IMR-90 (cell line): ENCODE data around the gene BCL11B. TPM values are rescaled to one million over a fixed set of nuclear protein-coding genes. Genes with fewer than 3 reads are reported as not detected.

ENCODE experiments used
- ATAC-seq: fragments of 200-7000 bp; cut with Tn5 transposase; 2 replicates; pipeline ENCODE4 v1.9.1; 2020; ENCODE audit warnings: low read depth, mild to moderate bottlenecking, moderate library complexity
- BruUV-seq: library from RNA; stranded (reverse); fragments of 400-500 nt; replicated peaks from 2 replicates; lab custom pipeline; 2021; lab: Mats Ljungman, UMichigan
- CTCF ChIA-PET: fragments of 300-600 bp; formaldehyde crosslinking; extraction: SDS; loops from one replicate; lab custom pipeline; 2021; ENCODE audit warnings: antibody characterized with exemption; lab: Yijun Ruan, JAX
- POLR2A ChIA-PET: fragments of 300-600 bp; sonication (Branson Sonifier 250); formaldehyde crosslinking; loops from one replicate; lab custom pipeline; 2022; ENCODE audit warnings: antibody characterized with exemption; ENCODE audit not compliant: unreplicated experiment; lab: Charles Lee
- DNase-seq: peaks from one replicate; pipeline ENCODE4 v3.0.0; 2013
- H2AFZ ChIP-seq: replicated peaks from 2 replicates; pipeline ENCODE3; 2013; ENCODE audit warnings: low read length, mild to moderate bottlenecking; ENCODE audit not compliant: poor library complexity
- H2AK5ac ChIP-seq: 2 replicates; pipeline ENCODE4 v1.6.1; 2013; ENCODE audit warnings: low read depth, low read length, inconsistent platforms
- H2AK9ac ChIP-seq: replicated peaks from 2 replicates; pipeline ENCODE3; 2013; ENCODE audit warnings: mild to moderate bottlenecking, low read depth, low read length, moderate library complexity; ENCODE audit not compliant: poor library complexity
- H2BK120ac ChIP-seq: 2 replicates; pipeline ENCODE4 v1.6.1; 2013; ENCODE audit warnings: low read depth, low read length, inconsistent platforms
- H2BK15ac ChIP-seq: 3 replicates; pipeline ENCODE4 v1.6.1; 2013; ENCODE audit warnings: low read depth, low read length, inconsistent platforms
- H2BK20ac ChIP-seq: 2 replicates; pipeline ENCODE4 v1.6.1; 2013; ENCODE audit warnings: low read depth, mild to moderate bottlenecking, inconsistent platforms, low read length, moderate library complexity
- H2BK5ac ChIP-seq: 2 replicates; pipeline ENCODE4 v1.6.1; 2013; ENCODE audit warnings: mild to moderate bottlenecking, low read depth, low read length, inconsistent platforms; ENCODE audit not compliant: poor library complexity, severe bottlenecking
- H3K14ac ChIP-seq: replicated peaks from 2 replicates; pipeline ENCODE4 v1.6.1; 2013; ENCODE audit warnings: low read depth, low read length, inconsistent platforms
- H3K18ac ChIP-seq: 2 replicates; pipeline ENCODE4 v1.6.1; 2013; ENCODE audit warnings: low read depth, low read length, control low read depth
- H3K23ac ChIP-seq: 2 replicates; pipeline ENCODE4 v1.6.1; 2013; ENCODE audit warnings: low read depth, low read length, inconsistent platforms
- H3K27ac ChIP-seq: 2 replicates; pipeline ENCODE4 v1.5.1; 2013; ENCODE audit warnings: mild to moderate bottlenecking, control low read depth, low read length; ENCODE audit not compliant: insufficient read depth
- H3K27me3 ChIP-seq: 2 replicates; pipeline ENCODE4 v1.6.1; 2013; ENCODE audit warnings: low read length; ENCODE audit not compliant: control insufficient read depth, insufficient read depth
- H3K36me3 ChIP-seq: 2 replicates; pipeline ENCODE4 v1.6.1; 2013; ENCODE audit warnings: low read length, mixed read lengths; ENCODE audit not compliant: control insufficient read depth, insufficient read depth
- H3K4ac ChIP-seq: 2 replicates; pipeline ENCODE4 v1.6.1; 2013; ENCODE audit warnings: low read depth, low read length, inconsistent platforms
- H3K4me1 ChIP-seq: 2 replicates; pipeline ENCODE4 v1.6.1; 2013; ENCODE audit warnings: low read length, mixed read lengths; ENCODE audit not compliant: control insufficient read depth, insufficient read depth
- H3K4me2 ChIP-seq: 2 replicates; pipeline ENCODE4 v1.6.1; 2013; ENCODE audit warnings: low read depth, mild to moderate bottlenecking, control low read depth, low read length, moderate library complexity
- H3K4me3 ChIP-seq: 2 replicates; pipeline ENCODE4 v1.5.1; 2013; ENCODE audit warnings: low read depth, mild to moderate bottlenecking, control low read depth, low read length, moderate library complexity; ENCODE audit not compliant: insufficient read depth
- H3K56ac ChIP-seq: 2 replicates; pipeline ENCODE4 v1.6.1; 2013; ENCODE audit warnings: low read length, inconsistent platforms; ENCODE audit not compliant: insufficient read depth; ENCODE audit errors: extremely low read depth
- H3K79me1 ChIP-seq, 2 experiments: 2 replicates each; pipeline ENCODE4 v1.6.1; 2013; ENCODE audit warnings: low read length in 2 of 2, inconsistent platforms in 1 of 2, low read depth in 1 of 2
- H3K9ac ChIP-seq: 2 replicates; pipeline ENCODE4 v1.6.1; 2013; ENCODE audit warnings: low read depth, low read length, control low read depth
- H3K9me1 ChIP-seq: 2 replicates; pipeline ENCODE4 v1.6.1; 2013; ENCODE audit warnings: low read length, inconsistent platforms; ENCODE audit not compliant: insufficient read depth
- H3K9me3 ChIP-seq: 2 replicates; pipeline ENCODE4 v1.6.1; 2013; ENCODE audit warnings: low read length; ENCODE audit not compliant: control insufficient read depth, insufficient read depth
- H4K20me1 ChIP-seq: 2 replicates; pipeline ENCODE4 v1.6.1; 2013; ENCODE audit warnings: low read length, inconsistent platforms; ENCODE audit not compliant: insufficient read depth
- H4K5ac ChIP-seq: 2 replicates; pipeline ENCODE4 v1.6.1; 2013; ENCODE audit warnings: mild to moderate bottlenecking, low read depth, low read length, control low read depth
- H4K8ac ChIP-seq, 2 experiments: 2 replicates each; pipeline ENCODE4 v1.6.1; 2013; ENCODE audit warnings: low read depth in 2 of 2, low read length in 2 of 2, control low read depth in 1 of 2, inconsistent platforms in 1 of 2
- H4K91ac ChIP-seq: 2 replicates; pipeline ENCODE4 v1.6.1; 2013; ENCODE audit warnings: low read depth, low read length, inconsistent platforms; ENCODE audit not compliant: insufficient read depth
- BHLHE40 ChIP-seq: fragments of 150-350 bp; IDR thresholded peaks from 2 replicates; pipeline ENCODE4 v1.6.1; 2016; ENCODE audit warnings: mild to moderate bottlenecking, low read depth, low read length
- CEBPB ChIP-seq: IDR thresholded peaks from 2 replicates; pipeline ENCODE4 v1.6.1; 2012; ENCODE audit warnings: low read depth, low read length, improper control_type of control experiment
- CHD1 ChIP-seq: IDR thresholded peaks from 2 replicates; pipeline ENCODE4 v1.6.1; 2012; ENCODE audit warnings: low read depth, low read length, improper control_type of control experiment
- CTCF ChIP-seq: conservative IDR thresholded peaks from 2 replicates; pipeline ENCODE4 v1.5.1; 2012; ENCODE audit warnings: mild to moderate bottlenecking, low read depth, low read length, improper control_type of control experiment
- ELK1 ChIP-seq: fragments of 150-350 bp; IDR thresholded peaks from 2 replicates; pipeline ENCODE4 v1.6.1; 2016; ENCODE audit warnings: low read depth, mild to moderate bottlenecking, low read length, moderate library complexity, borderline replicate concordance
- FOS ChIP-seq: fragments of 150-350 bp; IDR thresholded peaks from 2 replicates; pipeline ENCODE4 v1.6.1; 2016; ENCODE audit warnings: low read depth, low read length
- MAFK ChIP-seq: IDR thresholded peaks from 2 replicates; pipeline ENCODE4 v1.6.1; 2012; ENCODE audit warnings: low read depth, low read length, improper control_type of control experiment
- MAZ ChIP-seq: IDR thresholded peaks from 2 replicates; pipeline ENCODE4 v1.6.1; 2012; ENCODE audit warnings: low read depth, mild to moderate bottlenecking, low read length, improper control_type of control experiment, moderate library complexity, borderline replicate concordance
- MXI1 ChIP-seq: IDR thresholded peaks from 2 replicates; pipeline ENCODE4 v1.6.1; 2012; ENCODE audit warnings: low read depth, mild to moderate bottlenecking, low read length, moderate library complexity, borderline replicate concordance
- NFE2L2 ChIP-seq: fragments of 150-350 bp; IDR thresholded peaks from 2 replicates; pipeline ENCODE4 v1.6.1; 2016; ENCODE audit warnings: low read depth, mild to moderate bottlenecking, low read length
- POLR2A ChIP-seq: IDR thresholded peaks from 2 replicates; pipeline ENCODE4 v1.6.1; 2012; ENCODE audit warnings: mild to moderate bottlenecking, low read depth, low read length
- RAD21 ChIP-seq: IDR thresholded peaks from 2 replicates; pipeline ENCODE4 v1.6.1; 2012; ENCODE audit warnings: low read length, improper control_type of control experiment
- RCOR1 ChIP-seq: IDR thresholded peaks from 2 replicates; pipeline ENCODE4 v1.6.1; 2012; ENCODE audit warnings: mild to moderate bottlenecking, low read length, improper control_type of control experiment; ENCODE audit not compliant: insufficient replicate concordance
- RFX5 ChIP-seq: IDR thresholded peaks from 2 replicates; pipeline ENCODE4 v1.8.0; 2012; ENCODE audit warnings: low read depth, mild to moderate bottlenecking, low read length, moderate library complexity
- SMC3 ChIP-seq: fragments of 150-350 bp; IDR thresholded peaks from 2 replicates; pipeline ENCODE4 v1.6.1; 2016; ENCODE audit warnings: low read depth, mild to moderate bottlenecking, antibody characterized with exemption, low read length, moderate library complexity
- WGBS, 2 experiments: methylation state at CpG; one replicate each; pipeline versions ENCODE4 v1.1.5 to v1.1.7; 2013; ENCODE audit warnings: missing lambda C conversion rate in 2 of 2; ENCODE audit not compliant: insufficient read length in 1 of 2; ENCODE audit errors: extremely low coverage in 2 of 2; 5-methylcytosine and 5-hydroxymethylcytosine counted together
- dilution Hi-C: fragments of 300-500 bp; cut with HindIII; formaldehyde crosslinking; loops from one replicate; pipeline ENCODE4 v1.14.3; 2018; ENCODE audit warnings: low sequenced_read_pairs; ENCODE audit not compliant: unreplicated experiment
- in situ Hi-C: fragments of 300-500 bp; cut with MboI; formaldehyde crosslinking; loops from 3 replicates; pipeline ENCODE4 v1.14.3; 2019; ENCODE audit warnings: low sequenced_read_pairs, inconsistent platforms, mixed read lengths
- intact Hi-C: fragments of 100-400 bp; cut with micrococcal nuclease; formaldehyde crosslinking; loops from 2 replicates; pipeline ENCODE4 v1.10.0; 2022
- polyA plus RNA-seq, 3 experiments: library from polyadenylated mRNA; depleted of rRNA; stranded (reverse); fragments of >200 nt; gene quantifications; 2 replicates each; pipeline ENCODE4 v1.2.3, GENCODE V29; 2012; ENCODE audit warnings: low replicate concordance in 1 of 3
- total RNA-seq: library from RNA; depleted of rRNA; stranded (reverse); fragments of >200 nt; gene quantifications from 2 replicates; pipeline ENCODE4 v1.2.3, GENCODE V29; 2012
- TF ChIP-seq, protein P1 (sequence below): fragments of 150-350 bp; IDR thresholded peaks from 2 replicates; pipeline ENCODE4 v1.6.1; 2017; ENCODE audit warnings: mild to moderate bottlenecking, antibody characterized with exemption, low read length, low read depth

BCL11B gene
- total and polyA plus RNA-seq, 2 of the 4 experiments (the other 2 are of a cell fraction), result under 0.01 TPM; not detected in 1

- dilution Hi-C loops (no loop called here), in situ Hi-C loops (no loop called here), intact Hi-C loops (no loop called here)
- Histone ChIP-seq H3K18ac (no peak overlapping the region), H4K91ac (no peak overlapping the region), H3K9me3 (peaks cover 29% of the 10 kb centered on the region), H3K23ac (no peak overlapping the region), H3K27ac (no peak overlapping the region), H3K4me1 (no peaks in the 10 kb centered on the region), H4K8ac (no peak overlapping the region), H3K14ac (no peak overlapping the region), H2BK5ac (no peak overlapping the region), H2BK20ac (no peak overlapping the region), H3K9ac (no peak overlapping the region), H3K9me1 (no peaks in the 10 kb centered on the region), H4K20me1 (no peaks in the 10 kb centered on the region), H3K4ac (no peak overlapping the region), H2AK9ac (no peak overlapping the region), H3K27me3 (no peaks in the 10 kb centered on the region), H2AFZ (no peak overlapping the region), H2AK5ac (no peak overlapping the region), H3K56ac (no peak overlapping the region), H4K5ac (no peak overlapping the region), H3K79me1 (no peaks in the 10 kb centered on the region), H3K36me3 (no peaks in the 10 kb centered on the region), H3K4me2 (no peak overlapping the region), H2BK15ac (no peak overlapping the region), H2BK120ac (no peak overlapping the region), H3K4me3 (no peak overlapping the region)
- 45% methylated on average over 2 of the region's 8 CpGs; no CpG with 5 or more reads in 1 of the 2 experiments for WGBS, 2 experiments
- ChIA-PET POLR2A (no interaction called here), CTCF (no interaction called here)
- ATAC-seq (no peak), DNase-seq (no peak)
- TF ChIP-seq FOS, result no peak
- TF ChIP-seq RFX5, result no peak
- no peak for TF ChIP-seq MAZ
- TF ChIP-seq, protein P1, sequence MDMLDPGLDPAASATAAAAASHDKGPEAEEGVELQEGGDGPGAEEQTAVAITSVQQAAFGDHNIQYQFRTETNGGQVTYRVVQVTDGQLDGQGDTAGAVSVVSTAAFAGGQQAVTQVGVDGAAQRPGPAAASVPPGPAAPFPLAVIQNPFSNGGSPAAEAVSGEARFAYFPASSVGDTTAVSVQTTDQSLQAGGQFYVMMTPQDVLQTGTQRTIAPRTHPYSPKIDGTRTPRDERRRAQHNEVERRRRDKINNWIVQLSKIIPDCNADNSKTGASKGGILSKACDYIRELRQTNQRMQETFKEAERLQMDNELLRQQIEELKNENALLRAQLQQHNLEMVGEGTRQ, result no peak
- TF ChIP-seq CEBPB, result no peak
- no peak for TF ChIP-seq CHD1
- no peak for TF ChIP-seq RAD21
- no peak for TF ChIP-seq MXI1
- TF ChIP-seq CTCF, result no peak
- TF ChIP-seq ELK1, result no peak
- TF ChIP-seq SMC3, result no peak
- TF ChIP-seq POLR2A, result no peak
- no peak for TF ChIP-seq MAFK
- TF ChIP-seq BHLHE40, result no peak
- no peak for TF ChIP-seq NFE2L2
- no peak for TF ChIP-seq RCOR1
- no TSS peak for BruUV-seq
These were observed 114.3 kb downstream of the BCL11B start for GRCh38 chr14:99157676-99158075.
